Prostate gland (tissue), 2 donors: ENCODE results near the gene PTPRG. TPM values are rescaled to one million over a fixed set of nuclear protein-coding genes. Genes with fewer than 3 reads are reported as not detected.

Experiments
- DNase-seq: peaks from one replicate; pipeline ENCODE4 v3.0.0-alpha.2; 2019; ENCODE audit warnings: low spot score
- H3K27ac ChIP-seq, 2 donors: fragments of 200-600 bp; sonication (generic); 2 replicates each; pipeline ENCODE4 v1.5.1; 2017 to 2019
- H3K27me3 ChIP-seq: fragments of 200-600 bp; sonication (generic); replicated peaks from 2 replicates; pipeline ENCODE4 v1.5.1; 2019; ENCODE audit not compliant: insufficient read depth
- H3K36me3 ChIP-seq, 2 donors: fragments of 200-600 bp; sonication (generic); 1 replicate in 1 of 2; 2 replicates in 1 of 2; pipeline versions ENCODE4 v1.5.1 to v1.8.1; 2017 to 2019
- H3K4me1 ChIP-seq: fragments of 200-600 bp; sonication (generic); replicated peaks from 2 replicates; pipeline ENCODE4 v1.5.1; 2019
- H3K4me3 ChIP-seq, 2 donors: fragments of 200-600 bp; sonication (generic); 2 replicates each; pipeline ENCODE4 v1.5.1; 2017 to 2019
- H3K9me3 ChIP-seq: fragments of 200-600 bp; sonication (generic); 2 replicates; pipeline ENCODE4 v1.5.1; 2017
- POLR2A ChIP-seq: fragments of 450-650 bp; IDR thresholded peaks from one replicate; pipeline ENCODE4 v1.6.1; 2016; ENCODE audit warnings: antibody characterized with exemption, mild to moderate bottlenecking
- POLR2AphosphoS5 ChIP-seq: sonication (generic); formaldehyde crosslinking; IDR thresholded peaks from one replicate; pipeline ENCODE4 v1.6.1; 2017; ENCODE audit warnings: antibody characterized with exemption
- WGBS: methylation state at CpG from one replicate; pipeline ENCODE4 v1.1.5; 2018; 5-methylcytosine and 5-hydroxymethylcytosine counted together
- intact Hi-C: fragments of 100-400 bp; cut with DNase I; formaldehyde crosslinking; loops from one replicate; pipeline ENCODE4 v1.14.2; 2022
- total RNA-seq, 2 donors: library from RNA; depleted of rRNA; stranded (reverse); fragments of >200 nt; gene quantifications; one replicate each; pipeline ENCODE4 v1.1.0, GENCODE V29; 2016
- TF ChIP-seq, protein P1 (sequence below), 4 experiments: fragments of 200-600 bp in 2 of 4; fragments of 450-650 bp in 2 of 4; sonication (generic) in 2 of 4; IDR thresholded peaks; 1 replicate in 3 of 4; 2 replicates in 1 of 4; pipeline ENCODE4 v1.5.1; 2016 to 2019; ENCODE audit warnings: antibody characterized with exemption in 4 of 4, mild to moderate bottlenecking in 2 of 4, moderate library complexity in 2 of 4

PTPRG gene
- total RNA-seq, 2 donors from 2014 or later, result 22.0 to 78.6 TPM

DNA sequence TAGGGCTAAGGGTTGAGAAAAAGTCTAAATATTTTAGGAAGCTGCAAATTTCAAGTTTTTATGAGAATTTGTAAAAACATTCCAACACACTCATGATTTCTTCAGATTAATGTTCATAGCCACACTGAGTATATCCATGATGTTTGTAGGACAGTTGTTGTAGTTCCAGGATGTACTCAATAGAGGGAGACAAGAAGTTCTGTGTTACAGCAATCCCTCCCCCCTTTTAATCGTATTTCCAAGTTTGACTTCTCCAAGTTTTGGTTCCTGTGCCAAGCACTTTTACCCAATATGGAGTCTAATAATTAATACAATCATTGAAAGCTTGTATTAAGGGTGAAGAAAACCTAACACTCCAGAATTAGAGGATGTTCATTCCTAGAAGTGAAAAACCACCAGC, 668.5 kb downstream of the PTPRG start:
- no peaks in the 10 kb centered on the region for H3K9me3 ChIP-seq
- no peak for DNase-seq
- H3K36me3 ChIP-seq, result no peaks in the 10 kb centered on the region
- H3K4me3 ChIP-seq, result no peak overlapping the region
- TF ChIP-seq, protein P1, sequence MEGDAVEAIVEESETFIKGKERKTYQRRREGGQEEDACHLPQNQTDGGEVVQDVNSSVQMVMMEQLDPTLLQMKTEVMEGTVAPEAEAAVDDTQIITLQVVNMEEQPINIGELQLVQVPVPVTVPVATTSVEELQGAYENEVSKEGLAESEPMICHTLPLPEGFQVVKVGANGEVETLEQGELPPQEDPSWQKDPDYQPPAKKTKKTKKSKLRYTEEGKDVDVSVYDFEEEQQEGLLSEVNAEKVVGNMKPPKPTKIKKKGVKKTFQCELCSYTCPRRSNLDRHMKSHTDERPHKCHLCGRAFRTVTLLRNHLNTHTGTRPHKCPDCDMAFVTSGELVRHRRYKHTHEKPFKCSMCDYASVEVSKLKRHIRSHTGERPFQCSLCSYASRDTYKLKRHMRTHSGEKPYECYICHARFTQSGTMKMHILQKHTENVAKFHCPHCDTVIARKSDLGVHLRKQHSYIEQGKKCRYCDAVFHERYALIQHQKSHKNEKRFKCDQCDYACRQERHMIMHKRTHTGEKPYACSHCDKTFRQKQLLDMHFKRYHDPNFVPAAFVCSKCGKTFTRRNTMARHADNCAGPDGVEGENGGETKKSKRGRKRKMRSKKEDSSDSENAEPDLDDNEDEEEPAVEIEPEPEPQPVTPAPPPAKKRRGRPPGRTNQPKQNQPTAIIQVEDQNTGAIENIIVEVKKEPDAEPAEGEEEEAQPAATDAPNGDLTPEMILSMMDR (IDR thresholded peaks at IDR 0.05), result no peak
- TF ChIP-seq POLR2AphosphoS5, result no peak
- TF ChIP-seq POLR2A, result no peak
- WGBS, result 63% methylated on average over 1 of the region's 1 CpG
- H3K27me3 ChIP-seq, result no peaks in the 10 kb centered on the region
- H3K27ac ChIP-seq, result no peak overlapping the region
- no peaks in the 10 kb centered on the region for H3K4me1 ChIP-seq
- intact Hi-C loops, result no loop called here

DNA sequence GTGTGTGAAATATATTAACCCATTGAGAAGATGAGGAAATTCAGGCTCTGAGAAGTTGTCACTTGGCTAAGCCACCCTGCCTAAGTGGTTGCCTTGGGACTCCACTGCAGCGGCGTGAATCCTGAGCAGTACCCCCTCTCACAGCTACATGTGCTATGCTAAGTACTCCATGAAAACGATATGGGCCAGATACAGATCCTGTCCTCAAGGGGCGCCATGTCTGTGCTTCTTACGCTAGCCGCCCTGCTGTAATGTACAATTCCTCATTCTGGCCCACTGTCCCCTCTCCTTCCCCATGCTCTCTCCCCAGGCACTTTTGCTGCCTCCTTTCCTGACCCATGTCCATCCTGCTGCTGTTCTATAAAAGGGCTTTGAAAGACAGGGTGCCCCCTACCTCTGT, 671.7 kb downstream of the PTPRG start:
- no peaks in the 10 kb centered on the region for H3K4me1 ChIP-seq
- DNase-seq, result no peak
- H3K27me3 ChIP-seq, result no peaks in the 10 kb centered on the region
- H3K36me3 ChIP-seq, result no peaks in the 10 kb centered on the region
- no peak overlapping the region for H3K4me3 ChIP-seq
- no peak overlapping the region for H3K27ac ChIP-seq
- WGBS, result 94% methylated on average over 6 of the region's 6 CpGs
- H3K9me3 ChIP-seq, result no peaks in the 10 kb centered on the region
- intact Hi-C loops, result no loop called here
- TF ChIP-seq POLR2A (no peak), POLR2AphosphoS5 (no peak)
- TF ChIP-seq, protein P1 (IDR thresholded peaks at IDR 0.05), result no peak

DNA sequence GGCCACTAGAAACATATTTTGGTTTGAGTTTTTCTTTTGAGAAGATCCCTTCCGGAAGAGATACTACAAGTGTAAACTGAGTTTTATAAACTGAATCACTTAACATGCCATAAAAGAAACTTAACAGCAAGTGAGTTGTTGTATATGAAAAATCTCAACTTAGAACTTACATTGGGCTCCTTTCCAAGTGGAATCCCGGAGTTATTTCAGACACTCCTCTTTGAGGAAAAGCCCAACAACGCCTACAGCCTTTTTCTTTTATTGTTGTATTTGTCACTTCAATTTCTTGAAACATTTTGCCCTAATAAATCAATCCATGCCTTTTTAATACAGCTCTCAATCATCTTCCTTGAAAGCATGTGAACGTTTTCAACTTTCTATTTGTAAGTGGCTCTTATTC, 674.6 kb downstream of the PTPRG start:
- intact Hi-C loops, result no loop called here
- WGBS, result 43% methylated on average over 4 of the region's 4 CpGs
- TF ChIP-seq, protein P1 (IDR thresholded peaks at IDR 0.05), result no peak
- no peak for TF ChIP-seq POLR2A
- no peaks in the 10 kb centered on the region for H3K4me1 ChIP-seq
- H3K4me3 ChIP-seq, result no peak overlapping the region
- H3K27me3 ChIP-seq, result no peaks in the 10 kb centered on the region
- H3K27ac ChIP-seq, result no peak overlapping the region
- H3K36me3 ChIP-seq, result no peaks in the 10 kb centered on the region
- H3K9me3 ChIP-seq, result no peaks in the 10 kb centered on the region
- no peak for DNase-seq

DNA sequence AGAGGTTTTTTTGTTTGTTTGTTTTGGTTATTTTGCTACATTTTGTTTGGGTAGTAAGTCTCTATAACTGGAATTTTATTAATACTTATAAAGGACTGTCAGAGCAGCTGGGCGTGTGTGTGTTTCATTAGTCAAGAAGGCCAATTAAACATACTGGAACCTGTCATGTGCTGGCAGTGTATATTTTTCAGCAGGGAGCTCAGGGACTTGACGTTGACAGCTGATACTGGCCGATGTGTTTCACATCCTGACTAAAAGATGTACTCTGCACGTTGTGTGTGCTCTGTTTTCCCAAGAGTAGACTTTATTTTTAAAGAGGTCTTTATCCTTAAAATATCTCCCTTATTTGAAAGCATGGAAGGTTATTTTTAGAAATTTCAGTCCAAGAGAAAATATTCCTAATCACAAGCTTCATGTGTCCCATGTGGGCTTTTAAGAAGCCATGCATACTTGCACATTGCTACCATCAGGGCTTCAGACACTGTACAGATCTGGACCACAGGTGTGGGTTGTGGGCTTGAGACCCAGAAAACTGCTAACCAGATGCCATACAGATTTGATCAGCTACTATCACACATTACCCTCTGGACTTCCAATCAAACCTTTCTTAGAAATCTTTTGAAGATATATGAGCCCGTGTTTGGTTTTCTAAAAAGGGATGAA, 676.0 kb downstream of the PTPRG start:
- Histone ChIP-seq H3K9me3 (no peaks in the 10 kb centered on the region), H3K36me3 (no peaks in the 10 kb centered on the region), H3K4me1 (no peaks in the 10 kb centered on the region), H3K27ac (no peak overlapping the region), H3K27me3 (no peaks in the 10 kb centered on the region), H3K4me3 (no peak overlapping the region)
- 59% methylated on average over 5 of the region's 5 CpGs for WGBS
- intact Hi-C loops, result no loop called here
- TF ChIP-seq, protein P1 (IDR thresholded peaks at IDR 0.05), result no peak
- TF ChIP-seq POLR2AphosphoS5 (no peak), POLR2A (no peak)
- DNase-seq, result no peak

DNA sequence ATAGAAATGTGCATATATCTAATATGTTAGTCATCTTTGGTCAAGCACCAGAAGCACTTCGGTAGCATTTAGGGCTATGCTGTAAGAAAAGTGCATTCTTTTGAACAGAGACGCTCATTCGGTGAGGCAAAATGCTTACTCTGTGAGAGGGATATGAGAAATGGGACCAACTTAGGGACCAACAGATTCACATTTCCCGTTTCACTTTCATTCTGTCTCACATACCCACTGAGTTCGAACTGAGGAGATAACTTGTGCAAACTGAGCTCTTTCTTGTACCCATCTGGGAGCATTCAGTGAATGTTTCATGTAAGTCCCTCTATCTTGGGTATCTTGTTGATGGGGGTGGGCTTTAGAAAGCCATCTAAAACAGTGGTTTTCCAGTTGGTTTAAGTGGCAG, 676.6 kb downstream of the PTPRG start:
- no peaks in the 10 kb centered on the region for H3K4me1 ChIP-seq

More for the DNA sequence above, 676.6 kb downstream of the PTPRG start:
- Histone ChIP-seq H3K4me3 (no peak overlapping the region), H3K27me3 (no peaks in the 10 kb centered on the region), H3K36me3 (no peaks in the 10 kb centered on the region), H3K9me3 (no peaks in the 10 kb centered on the region), H3K27ac (no peak overlapping the region)
- DNase-seq, result no peak
- TF ChIP-seq POLR2AphosphoS5, result no peak
- TF ChIP-seq, protein P1 (IDR thresholded peaks at IDR 0.05), result no peak
- TF ChIP-seq POLR2A, result no peak
- intact Hi-C loops, result no loop called here
- WGBS, result 95% methylated on average over 5 of the region's 5 CpGs
